ENCODE data around the gene PLXNB2.

- TF ChIP-seq GATA2 (IDR thresholded peaks at IDR 0.05; ENCODE audit: low read depth, low read length) (no peak), GATA3 (IDR thresholded peaks at IDR 0.05; ENCODE audit: low read depth, low read length) (no peak)
Measured at GRCh38 chr22:50302041-50302541, 5.4 kb downstream of the PLXNB2 start.

Measured in SH-SY5Y (cell line).